Left ventricle myocardium inferior (tissue), 1 donor: ENCODE measurements around the gene CTSK. TPM values are rescaled to one million over a fixed set of nuclear protein-coding genes. Genes with fewer than 3 reads are reported as not detected.
A peak's percentile ranks its signal among the peaks of the same experiment; 100 is the strongest.
"Not testable (repeated sequence)": the region's sequence is repeated elsewhere in the genome, so short reads cannot be mapped to it uniquely, and the experiment has no call there.

ENCODE experiments used
- DNase-seq: peaks from one replicate; pipeline ENCODE4 v3.0.0-alpha.2; 2020
- H3K27ac ChIP-seq: fragments of 200-600 bp; replicated peaks from 2 replicates; pipeline ENCODE4 v1.8.0; 2021
- H3K27me3 ChIP-seq: fragments of 200-600 bp; 2 replicates; pipeline ENCODE4 v1.8.0; 2021; ENCODE audit warnings: low read depth
- H3K36me3 ChIP-seq: fragments of 200-600 bp; 2 replicates; pipeline ENCODE4 v1.8.0; 2021
- H3K4me1 ChIP-seq: fragments of 200-600 bp; 2 replicates; pipeline ENCODE4 v1.8.0; 2021
- H3K4me3 ChIP-seq: fragments of 200-600 bp; 2 replicates; pipeline ENCODE4 v1.8.0; 2021; ENCODE audit warnings: mild to moderate bottlenecking, moderate library complexity
- H3K9me3 ChIP-seq: fragments of 200-600 bp; replicated peaks from 2 replicates; pipeline ENCODE4 v1.8.0; 2021
- CTCF ChIP-seq: fragments of 200-600 bp; IDR thresholded peaks from 2 replicates; pipeline ENCODE4 v1.8.0; 2021; ENCODE audit warnings: antibody characterized with exemption, mild to moderate bottlenecking, borderline replicate concordance
- intact Hi-C: fragments of 100-400 bp; cut with micrococcal nuclease; formaldehyde crosslinking; loops from one replicate; pipeline ENCODE4 v1.11.0; 2022
- total RNA-seq: library from RNA; stranded (reverse); fragmentation: NEBNext Ultra II Directional; extraction: Animal tissue kit (Norgen Biotek cat#: 25700); gene quantifications from one replicate; pipeline ENCODE4 v1.2.1, GENCODE V29; 2021
- donor health status: DM: no; HTN: yes; CAD: no; lungs with severe emphysema.

The CTSK gene
- total RNA-seq, 1 donor from 2014 or later: 8.2 TPM

GRCh38 chr1:150842343-150842742 is 34.3 kb upstream of the CTSK start:
- peaks cover 33% of the 10 kb centered on the region for H3K4me1 ChIP-seq
- H3K27ac ChIP-seq: peak overlapping the region; percentile 12
- no peak for TF ChIP-seq CTCF
- H3K27me3 ChIP-seq: no peaks in the 10 kb centered on the region
- peaks cover 33% of the 10 kb centered on the region for H3K36me3 ChIP-seq
- intact Hi-C loops: no loop called here
- no peak overlapping the region for H3K4me3 ChIP-seq
- no peak for DNase-seq
- no peaks in the 10 kb centered on the region for H3K9me3 ChIP-seq

GRCh38 chr1:150841626-150842025 is 33.6 kb upstream of the CTSK start:
- no peak overlapping the region for H3K27ac ChIP-seq
- H3K4me3 ChIP-seq: no peak overlapping the region
- H3K4me1 ChIP-seq: peaks cover 31% of the 10 kb centered on the region
- intact Hi-C loops: no loop called here
- H3K9me3 ChIP-seq: no peaks in the 10 kb centered on the region
- no peaks in the 10 kb centered on the region for H3K27me3 ChIP-seq
- DNase-seq: no peak
- H3K36me3 ChIP-seq: peaks cover 40% of the 10 kb centered on the region
- no peak for TF ChIP-seq CTCF

GRCh38 chr1:150840850-150841249 is 32.8 kb upstream of the CTSK start:
- H3K4me3 ChIP-seq, H3K27me3 ChIP-seq, H3K9me3 ChIP-seq, intact Hi-C loops, DNase-seq, H3K27ac ChIP-seq: not testable (repeated sequence)
- peaks cover 46% of the 10 kb centered on the region for H3K36me3 ChIP-seq
- peaks cover 33% of the 10 kb centered on the region for H3K4me1 ChIP-seq

GRCh38 chr1:150836129-150836773 is 28.2 kb upstream of the CTSK start:
- no peaks in the 10 kb centered on the region for H3K9me3 ChIP-seq
- peaks cover 10% of the 10 kb centered on the region for H3K4me1 ChIP-seq
- TF ChIP-seq CTCF: no peak
- H3K36me3 ChIP-seq: peaks cover 84% of the 10 kb centered on the region
- no peak overlapping the region for H3K4me3 ChIP-seq
- no peak for DNase-seq
- H3K27me3 ChIP-seq: no peaks in the 10 kb centered on the region
- peak overlapping the region; percentile 10 for H3K27ac ChIP-seq
- intact Hi-C loops: no loop called here

GRCh38 chr1:150833961-150834360 is 25.9 kb upstream of the CTSK start:
- intact Hi-C loops: not testable (repeated sequence)
- H3K36me3 ChIP-seq: peaks cover 96% of the 10 kb centered on the region

GRCh38 chr1:150832597-150832996 is 24.5 kb upstream of the CTSK start:
- Histone ChIP-seq H3K27ac (no peak overlapping the region), H3K9me3 (no peaks in the 10 kb centered on the region), H3K4me1 (peaks cover 6% of the 10 kb centered on the region), H3K36me3 (peaks cover 98% of the 10 kb centered on the region), H3K4me3 (no peak overlapping the region), H3K27me3 (no peaks in the 10 kb centered on the region)
- TF ChIP-seq CTCF: no peak
- no peak for DNase-seq
- intact Hi-C loops: no loop called here

More at GRCh38 chr1:150833961-150834360, 25.9 kb upstream of the CTSK start:
- not testable (repeated sequence) for DNase-seq, H3K27me3 ChIP-seq, H3K9me3 ChIP-seq, H3K4me3 ChIP-seq, H3K4me1 ChIP-seq, H3K27ac ChIP-seq
